ENCODE results near the gene PRDM4. TPM values are rescaled to one million over a fixed set of nuclear protein-coding genes. Genes with fewer than 3 reads are reported as not detected.
"Not testable (repeated sequence)": the region's sequence is repeated elsewhere in the genome, so short reads cannot be mapped to it uniquely, and the experiment has no call there.

The PRDM4 gene
- total and polyA plus RNA-seq, 7 donors = 9.3 to 40.0 (median 13.7) TPM

- peaks cover 27 to 70% of the 10 kb centered on the region in 2 donors for H3K36me3 ChIP-seq (ENCODE audit: insufficient read depth in 1 of 2, low read depth in 1 of 2)
- DNase-seq = no peak
Measured at GRCh38 chr12:107734139-107734538, 26.8 kb downstream of the PRDM4 start.

GRCh38 chr12:107732365-107732764 lies 28.6 kb downstream of the PRDM4 start:
- Histone ChIP-seq H3K4me3 (no peak overlapping the region), H3K27me3 (ENCODE audit: insufficient read depth in 3 of 3, low read length in 2 of 3) (no peaks in the 10 kb centered on the region), H3K27ac (no peak overlapping the region), H3K36me3 (ENCODE audit: insufficient read depth in 1 of 2, low read depth in 1 of 2) (peaks cover 13 to 53% of the 10 kb centered on the region in 2 donors), H3K9me3 (no peaks in the 10 kb centered on the region), H3K4me1 (no peaks in the 10 kb centered on the region)
- intact Hi-C loops (cut with DNase I) = no loop called here
- no peak for TF ChIP-seq CTCF (IDR thresholded peaks at IDR 0.05)
- DNase-seq (no peak), ATAC-seq (no peak)
- WGBS, 3 donors = 73 to 83% (median 77%) methylated on average over 3 of the region's 3 CpGs

More at GRCh38 chr12:107734139-107734538, 26.8 kb downstream of the PRDM4 start:
- ATAC-seq = no peak
- no peak overlapping the region for H3K4me3 ChIP-seq
- intact Hi-C loops (cut with DNase I) = no loop called here
- TF ChIP-seq CTCF (IDR thresholded peaks at IDR 0.05) = no peak
- no peaks in the 10 kb centered on the region for H3K27me3 ChIP-seq (ENCODE audit: insufficient read depth in 3 of 3, low read length in 2 of 3)
- H3K27ac ChIP-seq = no peak overlapping the region
- no peaks in the 10 kb centered on the region for H3K9me3 ChIP-seq
- H3K4me1 ChIP-seq = no peaks in the 10 kb centered on the region
- 90 to 92% (median 91%) methylated on average over 5 of the region's 5 CpGs for WGBS, 3 donors

GRCh38 chr12:107731366-107731765 lies 29.6 kb downstream of the PRDM4 start:
- DNase-seq (no peak), ATAC-seq (no peak)
- intact Hi-C loops (cut with DNase I) = no loop called here
- WGBS, 3 donors = 80 to 90% (median 84%) methylated on average over 4 of the region's 4 CpGs
- peaks cover 10 to 43% of the 10 kb centered on the region in 2 donors for H3K36me3 ChIP-seq (ENCODE audit: insufficient read depth in 1 of 2, low read depth in 1 of 2)
- no peak overlapping the region for H3K4me3 ChIP-seq
- H3K27ac ChIP-seq = no peak overlapping the region
- TF ChIP-seq CTCF (IDR thresholded peaks at IDR 0.05) = no peak
- H3K27me3 ChIP-seq (ENCODE audit: insufficient read depth in 3 of 3, low read length in 2 of 3) = no peaks in the 10 kb centered on the region
- no peaks in the 10 kb centered on the region for H3K9me3 ChIP-seq
- no peaks in the 10 kb centered on the region for H3K4me1 ChIP-seq

GRCh38 chr12:107730618-107731341 lies 30.2 kb downstream of the PRDM4 start:
- H3K4me1 ChIP-seq = no peaks in the 10 kb centered on the region
- intact Hi-C loops (cut with DNase I) = no loop called here

GRCh38 chr12:107727742-107728141 lies 33.2 kb downstream of the PRDM4 start:
- no CpG with 5 or more reads among the region's 1 CpG for WGBS, 3 donors

More at GRCh38 chr12:107730618-107731341, 30.2 kb downstream of the PRDM4 start:
- WGBS, 3 donors = 73 to 79% (median 77%) methylated on average over 4 of the region's 4 CpGs
- Histone ChIP-seq H3K4me3 (no peak overlapping the region), H3K27ac (no peak overlapping the region), H3K36me3 (ENCODE audit: insufficient read depth in 1 of 2, low read depth in 1 of 2) (peaks cover 4 to 37% of the 10 kb centered on the region in 2 donors), H3K9me3 (no peaks in the 10 kb centered on the region), H3K27me3 (ENCODE audit: insufficient read depth in 3 of 3, low read length in 2 of 3) (no peaks in the 10 kb centered on the region)
- DNase-seq (no peak), ATAC-seq (no peak)
- TF ChIP-seq CTCF (IDR thresholded peaks at IDR 0.05) = no peak

GRCh38 chr12:107727327-107727726 lies 33.6 kb downstream of the PRDM4 start:
- H3K27me3 ChIP-seq (ENCODE audit: insufficient read depth in 3 of 3, low read length in 2 of 3); ATAC-seq; intact Hi-C loops (cut with DNase I); DNase-seq; H3K4me1 ChIP-seq; H3K36me3 ChIP-seq (ENCODE audit: insufficient read depth in 1 of 2, low read depth in 1 of 2); H3K9me3 ChIP-seq; H3K27ac ChIP-seq; H3K4me3 ChIP-seq: not testable (repeated sequence)
- WGBS, 3 donors = 43 to 59% (median 50%) methylated on average over 1 of the region's 1 CpG

More at GRCh38 chr12:107727742-107728141, 33.2 kb downstream of the PRDM4 start:
- H3K27ac ChIP-seq; H3K4me3 ChIP-seq; H3K36me3 ChIP-seq (ENCODE audit: insufficient read depth in 1 of 2, low read depth in 1 of 2); H3K9me3 ChIP-seq; H3K4me1 ChIP-seq; intact Hi-C loops (cut with DNase I); H3K27me3 ChIP-seq (ENCODE audit: insufficient read depth in 3 of 3, low read length in 2 of 3); DNase-seq; ATAC-seq: not testable (repeated sequence)
